ENCODE measurements around the gene SSH2.

GRCh38 chr17:29614349-29615047 lies 315.5 kb downstream of the SSH2 start:
- TF ChIP-seq TOX (CRISPR knock-in tag; IDR thresholded peaks at IDR 0.05; ENCODE audit: borderline replicate concordance): no peak
- TF ChIP-seq GLIS3 (CRISPR knock-in tag; IDR thresholded peaks at IDR 0.05): no peak
- no peak for TF ChIP-seq TSHZ2 (CRISPR knock-in tag; IDR thresholded peaks at IDR 0.05)
